IMR-90 (cell line): Measurements from ENCODE around the gene SNX25. TPM values are rescaled to one million over a fixed set of nuclear protein-coding genes. Genes with fewer than 3 reads are reported as not detected.

ENCODE experiments used
- ATAC-seq: fragments of 200-7000 bp; cut with Tn5 transposase; 2 replicates; pipeline ENCODE4 v1.9.1; 2020; ENCODE audit warnings: low read depth, mild to moderate bottlenecking, moderate library complexity
- BruUV-seq: library from RNA; stranded (reverse); fragments of 400-500 nt; replicated peaks from 2 replicates; lab custom pipeline; 2021; lab: Mats Ljungman, UMichigan
- CTCF ChIA-PET: fragments of 300-600 bp; formaldehyde crosslinking; extraction: SDS; loops from one replicate; lab custom pipeline; 2021; ENCODE audit warnings: antibody characterized with exemption; lab: Yijun Ruan, JAX
- POLR2A ChIA-PET: fragments of 300-600 bp; sonication (Branson Sonifier 250); formaldehyde crosslinking; loops from one replicate; lab custom pipeline; 2022; ENCODE audit warnings: antibody characterized with exemption; ENCODE audit not compliant: unreplicated experiment; lab: Charles Lee
- DNase-seq: peaks from one replicate; pipeline ENCODE4 v3.0.0; 2013
- H2AFZ ChIP-seq: replicated peaks from 2 replicates; pipeline ENCODE3; 2013; ENCODE audit warnings: low read length, mild to moderate bottlenecking; ENCODE audit not compliant: poor library complexity
- H2AK5ac ChIP-seq: 2 replicates; pipeline ENCODE4 v1.6.1; 2013; ENCODE audit warnings: low read depth, low read length, inconsistent platforms
- H2AK9ac ChIP-seq: replicated peaks from 2 replicates; pipeline ENCODE3; 2013; ENCODE audit warnings: mild to moderate bottlenecking, low read depth, low read length, moderate library complexity; ENCODE audit not compliant: poor library complexity
- H2BK120ac ChIP-seq: 2 replicates; pipeline ENCODE4 v1.6.1; 2013; ENCODE audit warnings: low read depth, low read length, inconsistent platforms
- H2BK15ac ChIP-seq: 3 replicates; pipeline ENCODE4 v1.6.1; 2013; ENCODE audit warnings: low read depth, low read length, inconsistent platforms
- H2BK20ac ChIP-seq: 2 replicates; pipeline ENCODE4 v1.6.1; 2013; ENCODE audit warnings: low read depth, mild to moderate bottlenecking, inconsistent platforms, low read length, moderate library complexity
- H2BK5ac ChIP-seq: 2 replicates; pipeline ENCODE4 v1.6.1; 2013; ENCODE audit warnings: mild to moderate bottlenecking, low read depth, low read length, inconsistent platforms; ENCODE audit not compliant: poor library complexity, severe bottlenecking
- H3K14ac ChIP-seq: replicated peaks from 2 replicates; pipeline ENCODE4 v1.6.1; 2013; ENCODE audit warnings: low read depth, low read length, inconsistent platforms
- H3K18ac ChIP-seq: 2 replicates; pipeline ENCODE4 v1.6.1; 2013; ENCODE audit warnings: low read depth, low read length, control low read depth
- H3K23ac ChIP-seq: 2 replicates; pipeline ENCODE4 v1.6.1; 2013; ENCODE audit warnings: low read depth, low read length, inconsistent platforms
- H3K27ac ChIP-seq: 2 replicates; pipeline ENCODE4 v1.5.1; 2013; ENCODE audit warnings: mild to moderate bottlenecking, control low read depth, low read length; ENCODE audit not compliant: insufficient read depth
- H3K27me3 ChIP-seq: 2 replicates; pipeline ENCODE4 v1.6.1; 2013; ENCODE audit warnings: low read length; ENCODE audit not compliant: control insufficient read depth, insufficient read depth
- H3K36me3 ChIP-seq: 2 replicates; pipeline ENCODE4 v1.6.1; 2013; ENCODE audit warnings: low read length, mixed read lengths; ENCODE audit not compliant: control insufficient read depth, insufficient read depth
- H3K4ac ChIP-seq: 2 replicates; pipeline ENCODE4 v1.6.1; 2013; ENCODE audit warnings: low read depth, low read length, inconsistent platforms
- H3K4me1 ChIP-seq: 2 replicates; pipeline ENCODE4 v1.6.1; 2013; ENCODE audit warnings: low read length, mixed read lengths; ENCODE audit not compliant: control insufficient read depth, insufficient read depth
- H3K4me2 ChIP-seq: 2 replicates; pipeline ENCODE4 v1.6.1; 2013; ENCODE audit warnings: low read depth, mild to moderate bottlenecking, control low read depth, low read length, moderate library complexity
- H3K4me3 ChIP-seq: 2 replicates; pipeline ENCODE4 v1.5.1; 2013; ENCODE audit warnings: low read depth, mild to moderate bottlenecking, control low read depth, low read length, moderate library complexity; ENCODE audit not compliant: insufficient read depth
- H3K56ac ChIP-seq: 2 replicates; pipeline ENCODE4 v1.6.1; 2013; ENCODE audit warnings: low read length, inconsistent platforms; ENCODE audit not compliant: insufficient read depth; ENCODE audit errors: extremely low read depth
- H3K79me1 ChIP-seq, 2 experiments: 2 replicates each; pipeline ENCODE4 v1.6.1; 2013; ENCODE audit warnings: low read length in 2 of 2, inconsistent platforms in 1 of 2, low read depth in 1 of 2
- H3K9ac ChIP-seq: 2 replicates; pipeline ENCODE4 v1.6.1; 2013; ENCODE audit warnings: low read depth, low read length, control low read depth
- H3K9me1 ChIP-seq: 2 replicates; pipeline ENCODE4 v1.6.1; 2013; ENCODE audit warnings: low read length, inconsistent platforms; ENCODE audit not compliant: insufficient read depth
- H3K9me3 ChIP-seq: 2 replicates; pipeline ENCODE4 v1.6.1; 2013; ENCODE audit warnings: low read length; ENCODE audit not compliant: control insufficient read depth, insufficient read depth
- H4K20me1 ChIP-seq: 2 replicates; pipeline ENCODE4 v1.6.1; 2013; ENCODE audit warnings: low read length, inconsistent platforms; ENCODE audit not compliant: insufficient read depth
- H4K5ac ChIP-seq: 2 replicates; pipeline ENCODE4 v1.6.1; 2013; ENCODE audit warnings: mild to moderate bottlenecking, low read depth, low read length, control low read depth
- H4K8ac ChIP-seq, 2 experiments: 2 replicates each; pipeline ENCODE4 v1.6.1; 2013; ENCODE audit warnings: low read depth in 2 of 2, low read length in 2 of 2, control low read depth in 1 of 2, inconsistent platforms in 1 of 2
- H4K91ac ChIP-seq: 2 replicates; pipeline ENCODE4 v1.6.1; 2013; ENCODE audit warnings: low read depth, low read length, inconsistent platforms; ENCODE audit not compliant: insufficient read depth
- MAFK ChIP-seq: IDR thresholded peaks from 2 replicates; pipeline ENCODE4 v1.6.1; 2012; ENCODE audit warnings: low read depth, low read length, improper control_type of control experiment
- MAZ ChIP-seq: IDR thresholded peaks from 2 replicates; pipeline ENCODE4 v1.6.1; 2012; ENCODE audit warnings: low read depth, mild to moderate bottlenecking, low read length, improper control_type of control experiment, moderate library complexity, borderline replicate concordance
- whole genome bisulfite sequencing, 2 experiments: methylation state at CpG; one replicate each; pipeline versions ENCODE4 v1.1.5 to v1.1.7; 2013; ENCODE audit warnings: missing lambda C conversion rate in 2 of 2; ENCODE audit not compliant: insufficient read length in 1 of 2; ENCODE audit errors: extremely low coverage in 2 of 2; 5-methylcytosine and 5-hydroxymethylcytosine counted together
- dilution Hi-C: fragments of 300-500 bp; cut with HindIII; formaldehyde crosslinking; loops from one replicate; pipeline ENCODE4 v1.14.3; 2018; ENCODE audit warnings: low sequenced_read_pairs; ENCODE audit not compliant: unreplicated experiment
- in situ Hi-C: fragments of 300-500 bp; cut with MboI; formaldehyde crosslinking; loops from 3 replicates; pipeline ENCODE4 v1.14.3; 2019; ENCODE audit warnings: low sequenced_read_pairs, inconsistent platforms, mixed read lengths
- intact Hi-C: fragments of 100-400 bp; cut with micrococcal nuclease; formaldehyde crosslinking; loops from 2 replicates; pipeline ENCODE4 v1.10.0; 2022
- polyA plus RNA-seq, 3 experiments: library from polyadenylated mRNA; depleted of rRNA; stranded (reverse); fragments of >200 nt; gene quantifications; 2 replicates each; pipeline ENCODE4 v1.2.3, GENCODE V29; 2012; ENCODE audit warnings: low replicate concordance in 1 of 3
- total RNA-seq: library from RNA; depleted of rRNA; stranded (reverse); fragments of >200 nt; gene quantifications from 2 replicates; pipeline ENCODE4 v1.2.3, GENCODE V29; 2012

Gene SNX25
- total and polyA plus RNA-seq, 2 of the 4 experiments (the other 2 are of a cell fraction) = 11.4 to 28.3 TPM

DNA sequence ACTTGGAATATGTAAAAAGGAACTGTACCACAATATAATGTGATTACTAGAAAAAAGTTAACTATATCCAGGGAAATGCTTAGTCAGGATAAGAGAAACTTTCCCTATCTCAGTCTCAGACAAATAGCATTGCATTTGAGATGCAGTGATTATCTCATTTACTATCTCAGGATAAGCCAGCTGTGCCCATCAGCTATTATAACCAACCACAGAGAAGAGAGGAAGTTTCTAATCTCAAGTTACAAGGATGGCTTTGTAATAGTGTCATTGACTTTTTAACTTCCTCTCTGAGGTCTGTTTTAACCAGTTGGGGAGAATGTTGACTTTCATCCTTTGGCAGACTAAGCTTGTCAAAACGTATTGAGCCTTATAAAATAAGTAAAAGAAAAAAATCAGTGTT, 56.5 kb downstream of the SNX25 start:
- ATAC-seq (peak; percentile 86), DNase-seq (peak; percentile 82)
- no peak overlapping the region for H2AK5ac ChIP-seq
- intact Hi-C loops (no loop called here), in situ Hi-C loops (no loop called here), dilution Hi-C loops (no loop called here)
- no peak overlapping the region for H4K5ac ChIP-seq
- CTCF ChIA-PET = interaction anchor here (0.6 kb wide), 1 partner anchor 80 kb away, joined by 7 read pairs; no protein-coding TSS in a partner anchor
- no peak overlapping the region for H3K18ac ChIP-seq
- no peak overlapping the region for H3K27ac ChIP-seq
- no peak overlapping the region for H2BK120ac ChIP-seq
- H3K4ac ChIP-seq = no peak overlapping the region
- no peak overlapping the region; the same call in 1 of the 2 replicates for H3K4me2 ChIP-seq
- peaks cover 4 to 11% of the 10 kb centered on the region in 2 experiments; a peak in 2 of 4 replicates for H3K79me1 ChIP-seq
- H3K14ac ChIP-seq = no peak overlapping the region
- H4K8ac ChIP-seq = no peak overlapping the region
- H3K23ac ChIP-seq = no peak overlapping the region
- 0 out of 2 replicates have a peak, but pooled peaks cover 2% of the 10 kb centered on the region for H3K9me1 ChIP-seq
- H3K27me3 ChIP-seq = no peaks in the 10 kb centered on the region
- peaks cover 5% of the 10 kb centered on the region; the same call in 1 of the 2 replicates for H3K4me1 ChIP-seq
- no peak overlapping the region for H3K9ac ChIP-seq
- H2BK5ac ChIP-seq = no peak overlapping the region
- H4K91ac ChIP-seq = no peak overlapping the region
- H2AK9ac ChIP-seq = no peak overlapping the region
- no peaks in the 10 kb centered on the region for H3K9me3 ChIP-seq
- whole genome bisulfite sequencing, 2 experiments = 100% methylated on average over 1 of the region's 1 CpG; no CpG with 5 or more reads in 1 of the 2 experiments
- no peak overlapping the region for H2BK20ac ChIP-seq
- H4K20me1 ChIP-seq = no peaks in the 10 kb centered on the region
- no peak overlapping the region for H2BK15ac ChIP-seq
- H3K36me3 ChIP-seq = peaks cover 3% of the 10 kb centered on the region; the same call in 1 of the 2 replicates
- no peak overlapping the region for H3K56ac ChIP-seq
- no peak for TF ChIP-seq MAZ
- TF ChIP-seq MAFK = peak; percentile 79
- no peak overlapping the region for H2AFZ ChIP-seq
- BruUV-seq = no TSS peak
- POLR2A ChIA-PET = no interaction called here
- H3K4me3 ChIP-seq = no peak overlapping the region
